H1 (cell line): ENCODE data around the gene CPED1. TPM values are rescaled to one million over a fixed set of nuclear protein-coding genes. Genes with fewer than 3 reads are reported as not detected.

Experiments used
- CTCF ChIA-PET: fragments of 300-600 bp; sonication (Branson Sonifier 250); formaldehyde crosslinking; loops from one replicate; lab custom pipeline; 2021; ENCODE audit not compliant: partially characterized antibody; lab: Charles Lee
- POLR2A ChIA-PET: fragments of 300-600 bp; sonication (Branson Sonifier 250); formaldehyde crosslinking; loops from one replicate; lab custom pipeline; 2021; ENCODE audit warnings: inconsistent platforms; ENCODE audit not compliant: partially characterized antibody; lab: Charles Lee
- DNase-seq, 2 experiments: peaks; one replicate each; pipeline versions ENCODE4 v3.0.0 to v3.0.0-alpha.2; 2010 to 2022; ENCODE audit warnings: low spot score in 2 of 2, low read depth in 1 of 2, mixed read lengths in 1 of 2
- FAIRE-seq: peaks from 2 replicates; lab custom pipeline; 2011; peaks lifted over from hg19 to GRCh38; lab: Jason Lieb, UNC
- H2AFZ ChIP-seq: 2 replicates; pipeline ENCODE4 v1.8.1; 2012; ENCODE audit warnings: low read length, inconsistent platforms
- H2AK5ac ChIP-seq: 2 replicates; pipeline ENCODE4 v1.6.1; 2013; ENCODE audit warnings: low read depth, low read length
- H2BK120ac ChIP-seq: replicated peaks from 2 replicates; pipeline ENCODE3; 2013; ENCODE audit warnings: low read depth, low read length, inconsistent platforms
- H2BK12ac ChIP-seq: 2 replicates; pipeline ENCODE4 v1.6.1; 2013; ENCODE audit warnings: low read depth, low read length
- H2BK15ac ChIP-seq: 2 replicates; pipeline ENCODE4 v1.6.1; 2013; ENCODE audit warnings: low read length
- H2BK20ac ChIP-seq: 2 replicates; pipeline ENCODE4 v1.6.1; 2013; ENCODE audit warnings: low read length
- H2BK5ac ChIP-seq: 2 replicates; pipeline ENCODE4 v1.6.1; 2013; ENCODE audit warnings: low read depth, low read length
- H3K14ac ChIP-seq: 2 replicates; pipeline ENCODE4 v1.6.1; 2013; ENCODE audit warnings: inconsistent platforms; ENCODE audit not compliant: insufficient read length
- H3K18ac ChIP-seq: 2 replicates; pipeline ENCODE4 v1.6.1; 2013; ENCODE audit warnings: low read length; ENCODE audit errors: extremely low read depth
- H3K23ac ChIP-seq: 2 replicates; pipeline ENCODE4 v1.6.1; 2013; ENCODE audit warnings: inconsistent platforms; ENCODE audit not compliant: insufficient read length
- H3K23me2 ChIP-seq: 2 replicates; pipeline ENCODE4 v1.6.1; 2013; ENCODE audit warnings: low read depth, low read length
- H3K27ac ChIP-seq: 2 replicates; pipeline ENCODE4 v1.6.1; 2011; ENCODE audit warnings: low read depth, low read length, inconsistent platforms
- H3K27me3 ChIP-seq, 4 experiments: replicated peaks in 1 of 4; 1 replicate in 1 of 4; 2 replicates in 3 of 4; pipeline versions ENCODE4 v1.6.1 to v1.8.1; 2011 to 2013; ENCODE audit warnings: low read length in 3 of 4, mild to moderate bottlenecking in 3 of 4, inconsistent platforms in 2 of 4, mixed read lengths in 2 of 4, moderate library complexity in 1 of 4; ENCODE audit not compliant: control insufficient read depth in 3 of 4, insufficient read depth in 3 of 4; ENCODE audit errors: extremely low read depth in 1 of 4
- H3K36me3 ChIP-seq, 4 experiments: 2 replicates each; pipeline versions ENCODE4 v1.6.1 to v1.8.1; 2011 to 2013; ENCODE audit warnings: mild to moderate bottlenecking in 4 of 4, low read length in 3 of 4, moderate library complexity in 2 of 4, control low read depth in 1 of 4, inconsistent platforms in 1 of 4; ENCODE audit not compliant: insufficient read depth in 4 of 4, control insufficient read depth in 2 of 4
- H3K4ac ChIP-seq: replicated peaks from 2 replicates; pipeline ENCODE3; 2013; ENCODE audit warnings: low read length, low read depth, mixed read lengths, inconsistent platforms; ENCODE audit not compliant: insufficient read length
- H3K4me1 ChIP-seq, 4 experiments: replicated peaks in 1 of 4; 1 replicate in 1 of 4; 2 replicates in 3 of 4; pipeline versions ENCODE4 v1.6.1 to v1.8.1; 2011 to 2013; ENCODE audit warnings: low read length in 3 of 4, inconsistent platforms in 2 of 4, mixed read lengths in 1 of 4; ENCODE audit not compliant: insufficient read depth in 4 of 4, control insufficient read depth in 3 of 4
- H3K4me2 ChIP-seq, 2 experiments: 2 replicates each; pipeline versions ENCODE4 v1.6.1 to v1.8.1; 2011 to 2013; ENCODE audit warnings: low read depth in 2 of 2, low read length in 2 of 2, control low read depth in 1 of 2, inconsistent platforms in 1 of 2, mild to moderate bottlenecking in 1 of 2; ENCODE audit not compliant: insufficient read depth in 1 of 2
- H3K4me3 ChIP-seq, 4 experiments: fragments of 200-600, 300-600 bp in 1 of 4; sonication (generic), shearing (Covaris generic), sonication (Bioruptor Twin) in 1 of 4; 2 replicates each; pipeline versions ENCODE4 v1.5.1 to v1.8.1; 2011 to 2016; ENCODE audit warnings: low read length in 4 of 4, low read depth in 3 of 4, control low read depth in 2 of 4, inconsistent platforms in 2 of 4, mild to moderate bottlenecking in 2 of 4, mixed read lengths in 1 of 4, moderate library complexity in 1 of 4; ENCODE audit not compliant: insufficient read depth in 2 of 4; ENCODE audit errors: extremely low read depth in 1 of 4
- H3K56ac ChIP-seq: replicated peaks from 2 replicates; pipeline ENCODE3; 2013; ENCODE audit warnings: low read depth, mild to moderate bottlenecking, mixed read lengths, low read length, inconsistent platforms; ENCODE audit not compliant: insufficient read length
- H3K79me1 ChIP-seq: 2 replicates; pipeline ENCODE4 v1.6.1; 2013; ENCODE audit warnings: low read depth, low read length, control low read depth
- H3K79me2 ChIP-seq, 2 experiments: 2 replicates each; pipeline versions ENCODE4 v1.6.1 to v1.8.1; 2012 to 2013; ENCODE audit warnings: low read length in 2 of 2, mild to moderate bottlenecking in 2 of 2, inconsistent platforms in 1 of 2; ENCODE audit not compliant: insufficient read depth in 2 of 2, control insufficient read depth in 1 of 2
- H3K9ac ChIP-seq, 4 experiments: replicated peaks in 1 of 4; 1 replicate in 1 of 4; 2 replicates in 3 of 4; pipeline versions ENCODE4 v1.6.1 to v1.8.1; 2011 to 2013; ENCODE audit warnings: low read depth in 3 of 4, low read length in 3 of 4, control low read depth in 2 of 4, mild to moderate bottlenecking in 2 of 4, moderate library complexity in 2 of 4, inconsistent platforms in 1 of 4; ENCODE audit errors: extremely low read depth in 1 of 4
- H3K9me3 ChIP-seq, 2 experiments: 2 replicates each; pipeline versions ENCODE4 v1.6.1 to v1.8.1; 2012 to 2013; ENCODE audit warnings: mild to moderate bottlenecking in 2 of 2, moderate library complexity in 2 of 2, control low read depth in 1 of 2, inconsistent platforms in 1 of 2, low read depth in 1 of 2, low read length in 1 of 2, mixed read lengths in 1 of 2; ENCODE audit not compliant: insufficient read depth in 2 of 2
- H4K20me1 ChIP-seq, 2 experiments: replicated peaks in 1 of 2; 2 replicates each; pipeline versions ENCODE3 to v1.8.1; 2011 to 2013; ENCODE audit warnings: inconsistent platforms in 2 of 2, low read length in 2 of 2, mild to moderate bottlenecking in 1 of 2; ENCODE audit not compliant: insufficient read depth in 2 of 2, control insufficient read depth in 1 of 2
- H4K5ac ChIP-seq: 2 replicates; pipeline ENCODE4 v1.6.1; 2013; ENCODE audit warnings: low read length, low read depth, mixed read lengths, inconsistent platforms; ENCODE audit not compliant: insufficient read length
- H4K8ac ChIP-seq: 2 replicates; pipeline ENCODE4 v1.8.0; 2013; ENCODE audit warnings: mild to moderate bottlenecking, moderate library complexity, low read length, inconsistent platforms; ENCODE audit not compliant: insufficient read depth; ENCODE audit errors: extremely low read depth
- H4K91ac ChIP-seq: replicated peaks from 2 replicates; pipeline ENCODE3; 2013; ENCODE audit warnings: low read length, mixed read lengths, inconsistent platforms; ENCODE audit not compliant: insufficient read length
- RNF2 ChIP-seq: fragments of 200-900, 300-1000 bp; sonication (generic); IDR thresholded peaks from 2 replicates; pipeline ENCODE4 v1.7.1; 2016; ENCODE audit warnings: borderline replicate concordance, low read depth, mild to moderate bottlenecking, antibody characterized with exemption, low read length; ENCODE audit not compliant: poor library complexity, severe bottlenecking; ENCODE audit errors: missing control alignments
- WGBS, 2 experiments: shearing (Covaris generic) in 1 of 2; methylation state at CpG; one replicate each; pipeline versions ENCODE4 v1.1.6 to v1.1.7; 2013 to 2015; ENCODE audit warnings: low lambda C conversion rate in 2 of 2, mixed read lengths in 2 of 2, inconsistent platforms in 1 of 2, low coverage in 1 of 2, missing lambda C conversion rate in 1 of 2; ENCODE audit not compliant: insufficient replicate concordance in 2 of 2, insufficient coverage in 1 of 2, insufficient read length in 1 of 2; ENCODE audit errors: extremely low coverage in 1 of 2, missing lambda C conversion rate in 1 of 2; 5-methylcytosine and 5-hydroxymethylcytosine counted together
- polyA plus RNA-seq, 7 experiments: library from polyadenylated mRNA; depleted of rRNA in 3 of 7; stranded (reverse) in 5 of 7; unstranded in 2 of 7; fragments of >200 nt in 5 of 7; fragments of 200-250 nt in 2 of 7; gene quantifications; 1 replicate in 5 of 7; 2 replicates in 1 of 7; 4 replicates in 1 of 7; pipeline versions ENCODE4 v1.2.1 to v1.2.3, GENCODE V29; 2011 to 2013; ENCODE audit warnings: missing spikeins in 2 of 7, mixed read lengths in 2 of 7
- total RNA-seq: library from RNA; stranded (reverse); fragmentation: NEBNext Ultra II Directional; extraction: Animal tissue kit (Norgen Biotek cat#: 25700); gene quantifications from 2 replicates; pipeline ENCODE4 v1.2.1, GENCODE V29; 2021

Gene CPED1
- total and polyA plus RNA-seq, 2 of the 8 experiments (the other 6 are each of a cell fraction or from before 2014, with no cell fraction given), result 0.08 to 0.39 TPM

DNA sequence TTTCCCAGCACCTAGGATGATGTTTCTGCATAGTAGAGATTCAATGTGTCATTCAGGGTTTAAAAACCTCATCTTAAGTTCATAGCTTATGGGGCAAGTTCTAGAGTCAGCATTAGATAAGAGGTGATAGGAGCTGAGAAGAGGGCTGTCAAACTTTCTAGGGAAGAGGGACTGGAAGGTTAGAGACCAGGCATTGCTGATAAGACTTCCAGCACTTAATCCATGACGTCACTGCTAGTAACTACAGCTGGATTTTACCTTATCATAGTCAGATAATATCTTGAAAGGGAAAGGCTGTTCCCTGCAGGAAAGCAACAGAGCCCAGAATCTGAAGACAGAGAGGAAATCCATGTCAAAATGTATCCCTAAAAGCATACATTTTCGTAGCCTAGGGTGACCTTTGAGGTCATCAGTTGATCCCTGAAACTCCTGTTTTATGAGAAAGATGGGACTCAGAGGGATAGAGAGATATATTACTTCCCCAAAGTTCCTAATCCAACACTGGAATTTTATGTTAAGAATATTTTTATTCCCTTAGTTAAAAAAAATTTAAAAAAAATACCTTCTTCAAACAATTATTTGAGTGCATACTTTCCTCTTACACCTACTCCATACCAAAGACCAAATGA is 3.3 kb upstream of the CPED1 start:
- Histone ChIP-seq H3K23me2 (0 out of 2 replicates have a peak, but pooled peaks cover 2% of the 10 kb centered on the region), H2BK15ac (no peak overlapping the region), H3K27me3 (peaks cover 1 to 20% (median 12%) of the 10 kb centered on the region in 4 experiments; a peak in 6 of 7 replicates), H3K9ac (no peak overlapping the region), H4K91ac (no peak overlapping the region), H2BK120ac (no peak overlapping the region), H3K27ac (no peak overlapping the region), H3K4me1 (peaks cover 0 to 4% (median 3%) of the 10 kb centered on the region in 4 experiments; a peak in 4 of 7 replicates), H2BK5ac (no peak overlapping the region), H4K5ac (no peak overlapping the region), H2AFZ (no peak overlapping the region), H3K23ac (no peak overlapping the region), H2BK12ac (no peak overlapping the region), H3K14ac (no peak overlapping the region), H2AK5ac (no peak overlapping the region), H3K56ac (no peak overlapping the region), H3K9me3 (no peaks in the 10 kb centered on the region), H2BK20ac (no peak overlapping the region), H3K4ac (no peak overlapping the region), H4K20me1 (no peaks in the 10 kb centered on the region), H3K18ac (no peak overlapping the region), H4K8ac (no peak overlapping the region), H3K79me2 (no peaks in the 10 kb centered on the region), H3K4me3 (no peak overlapping the region), H3K36me3 (no peaks in the 10 kb centered on the region), H3K4me2 (no peak overlapping the region), H3K79me1 (no peaks in the 10 kb centered on the region)
- no peak for TF ChIP-seq RNF2
- DNase-seq, result no peak
- FAIRE-seq, result no peak
- WGBS, 2 experiments, result 65% methylated on average over 2 of the region's 2 CpGs; no CpG with 5 or more reads in 1 of the 2 experiments
- ChIA-PET POLR2A (no interaction called here), CTCF (interaction anchor here (0.6 to 8.4 kb wide), 8 partner anchors 10 to 117 kb away, joined by 3 to 139 read pairs (median 12); no protein-coding TSS in a partner anchor)
